ENCODE results near the gene STK4.
"Not testable (repeated sequence)": the region's sequence is repeated elsewhere in the genome, so short reads cannot be mapped to it uniquely, and the experiment has no call there.

STK4 gene

DNA sequence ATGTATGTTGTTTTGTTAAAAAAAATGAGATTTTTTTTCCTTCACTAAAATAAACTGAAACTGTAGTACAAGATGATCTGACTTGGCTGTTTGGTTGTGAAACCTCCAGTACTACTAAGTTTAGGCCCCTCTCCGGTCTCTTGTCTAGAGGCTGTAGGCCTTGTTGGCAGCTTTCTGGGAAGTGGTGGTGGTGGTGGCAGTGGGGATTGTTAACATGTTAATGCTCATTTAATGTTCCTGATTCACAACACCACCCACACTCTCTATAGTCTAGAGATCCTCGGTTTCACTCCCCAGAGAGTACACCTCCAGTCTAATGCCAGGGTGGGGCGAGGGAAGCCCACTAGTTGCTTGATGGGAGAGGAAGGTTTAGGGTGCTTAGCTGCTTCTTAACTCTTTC lies 24.1 kb downstream of the STK4 start:
- no peak for DNase-seq

DNA sequence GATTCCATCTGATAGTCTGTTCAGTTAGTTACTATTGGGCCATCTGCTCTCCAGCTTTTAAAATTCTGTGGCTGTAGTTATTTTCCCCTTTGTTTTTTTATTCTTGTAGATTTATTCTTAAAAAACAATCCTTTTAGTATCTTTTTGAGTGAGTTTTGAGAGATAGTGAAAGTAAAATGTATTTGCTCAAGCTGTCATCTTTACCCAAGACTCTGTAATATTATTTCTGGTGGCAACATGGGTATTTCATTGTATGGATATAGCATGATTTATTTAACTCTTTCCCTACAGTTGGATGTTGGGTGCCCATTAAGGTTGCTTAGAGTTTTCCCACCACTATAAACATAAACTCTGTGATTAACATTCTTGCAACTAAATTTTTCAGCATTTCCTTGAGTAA lies 24.6 kb downstream of the STK4 start:
- no peak for DNase-seq

DNA sequence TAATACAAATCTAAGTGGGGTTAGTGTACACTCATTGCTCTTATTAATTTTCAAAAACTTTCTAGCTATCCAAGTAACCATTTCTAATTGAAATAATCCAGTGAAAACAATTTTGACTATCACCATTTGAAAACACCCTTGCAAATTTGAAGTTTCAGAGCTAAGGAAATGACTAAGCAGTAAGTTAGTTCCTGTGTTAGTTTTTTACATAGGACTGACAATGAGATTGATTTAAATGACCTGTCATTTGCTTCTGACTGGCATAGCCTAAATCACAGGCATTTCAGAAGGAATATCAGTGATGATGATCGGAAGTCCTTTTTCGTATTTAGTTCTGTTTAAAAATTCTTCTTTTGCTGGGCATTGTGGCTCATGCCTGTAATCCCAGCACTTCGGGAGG lies 27.0 kb downstream of the STK4 start:
- no peak for DNase-seq

DNA sequence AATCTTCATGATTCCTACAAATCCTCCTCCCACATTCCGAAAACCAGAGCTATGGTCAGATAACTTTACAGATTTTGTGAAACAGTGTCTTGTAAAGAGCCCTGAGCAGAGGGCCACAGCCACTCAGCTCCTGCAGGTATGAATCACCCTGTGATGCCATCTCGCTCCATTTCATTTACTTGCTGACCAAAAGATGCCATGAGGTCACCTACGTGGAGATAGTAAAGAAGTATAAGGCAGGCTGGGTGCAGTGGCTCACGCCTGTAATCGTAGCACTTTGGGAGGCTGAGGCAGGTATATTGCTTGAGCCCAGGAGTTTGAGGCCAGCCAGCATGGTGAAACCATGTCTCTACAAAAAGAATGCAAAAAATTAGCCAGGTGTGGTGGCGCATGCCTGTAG lies 30.9 kb downstream of the STK4 start:
- DNase-seq: no peak

DNA sequence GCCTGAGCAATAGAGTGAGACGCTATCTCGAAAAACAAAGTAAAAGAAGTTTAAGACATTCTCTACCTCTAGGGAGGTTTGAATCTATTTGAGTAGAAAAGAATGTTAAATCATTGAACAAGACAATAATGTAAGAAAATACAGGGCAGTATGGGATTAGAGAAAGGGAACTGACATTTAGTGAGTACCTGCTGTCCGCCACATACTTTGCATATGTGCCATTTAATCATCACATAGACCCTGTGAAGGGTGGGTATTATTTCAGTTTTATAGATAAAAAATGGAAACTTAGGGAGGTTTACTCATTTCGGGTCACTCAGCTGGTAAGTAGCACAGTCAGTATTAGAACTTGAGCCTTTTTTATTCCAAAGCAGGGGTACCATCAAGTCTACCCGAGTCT lies 31.4 kb downstream of the STK4 start:
- no peak for DNase-seq

DNA sequence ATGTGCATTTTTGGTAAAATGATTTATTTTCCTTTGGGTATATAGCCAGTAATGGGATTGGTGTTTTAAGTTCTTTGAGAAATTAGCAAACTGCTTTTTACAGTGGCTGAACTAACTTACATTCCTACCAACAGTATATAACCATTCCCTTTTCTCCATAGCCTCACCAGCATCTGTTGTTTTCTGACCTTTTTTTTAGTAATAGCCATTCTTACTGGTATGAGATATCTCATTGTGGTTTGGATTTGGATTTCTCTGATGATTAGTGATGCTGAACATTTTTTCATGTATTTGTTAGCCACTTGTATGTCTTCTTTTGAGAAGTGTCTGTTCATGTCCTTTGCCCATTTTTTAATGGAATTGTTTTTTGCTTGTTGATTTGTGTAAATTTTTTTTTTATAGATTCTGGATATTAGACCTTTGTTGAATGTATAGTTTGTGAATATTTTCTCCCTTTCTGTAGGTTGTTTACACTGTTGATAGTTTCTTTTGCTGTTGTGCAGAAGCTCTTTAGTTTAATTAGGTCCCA lies 42.3 kb downstream of the STK4 start:
- DNase-seq: no peak

DNA sequence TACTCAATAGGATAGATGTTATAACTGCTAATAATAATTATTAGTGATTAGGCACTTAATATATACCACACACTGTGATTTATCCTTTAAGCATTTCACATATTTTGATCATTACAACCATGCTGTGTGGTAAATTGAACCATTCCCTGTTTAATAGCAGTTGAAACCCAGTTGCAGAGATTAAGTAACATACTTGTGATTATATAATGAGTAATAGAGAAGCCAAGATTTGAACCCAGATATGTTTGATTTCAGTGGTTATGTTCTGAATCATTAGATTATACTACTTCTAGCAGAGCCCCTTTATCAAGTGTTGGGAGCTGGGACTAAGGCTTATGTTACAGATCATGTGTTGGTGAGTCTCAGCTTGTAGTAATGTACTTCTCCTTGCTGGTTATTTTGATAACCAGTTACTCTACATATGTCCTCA lies 44.1 kb downstream of the STK4 start:
- no peak for DNase-seq

DNA sequence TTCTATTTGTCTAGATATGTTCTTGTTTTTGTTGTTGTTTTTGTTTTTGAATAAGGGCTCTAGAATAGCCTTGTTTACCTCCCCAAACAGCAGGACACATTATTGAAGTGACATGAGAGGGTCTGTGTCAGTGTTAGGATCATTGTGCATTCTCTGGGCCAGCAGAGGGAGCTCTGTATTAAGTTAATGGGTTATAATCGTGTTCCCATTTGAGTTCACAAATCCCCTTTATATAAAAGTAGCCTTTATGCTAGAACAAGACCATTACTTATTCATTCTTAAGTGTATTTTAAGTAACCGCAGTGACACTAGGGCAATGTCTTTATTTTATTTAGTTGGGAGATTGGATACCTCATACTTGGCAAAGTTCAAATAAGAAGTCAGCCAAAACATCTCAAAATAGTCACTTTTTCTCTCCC lies 44.8 kb downstream of the STK4 start:
- peak; percentile 65 for DNase-seq

DNA sequence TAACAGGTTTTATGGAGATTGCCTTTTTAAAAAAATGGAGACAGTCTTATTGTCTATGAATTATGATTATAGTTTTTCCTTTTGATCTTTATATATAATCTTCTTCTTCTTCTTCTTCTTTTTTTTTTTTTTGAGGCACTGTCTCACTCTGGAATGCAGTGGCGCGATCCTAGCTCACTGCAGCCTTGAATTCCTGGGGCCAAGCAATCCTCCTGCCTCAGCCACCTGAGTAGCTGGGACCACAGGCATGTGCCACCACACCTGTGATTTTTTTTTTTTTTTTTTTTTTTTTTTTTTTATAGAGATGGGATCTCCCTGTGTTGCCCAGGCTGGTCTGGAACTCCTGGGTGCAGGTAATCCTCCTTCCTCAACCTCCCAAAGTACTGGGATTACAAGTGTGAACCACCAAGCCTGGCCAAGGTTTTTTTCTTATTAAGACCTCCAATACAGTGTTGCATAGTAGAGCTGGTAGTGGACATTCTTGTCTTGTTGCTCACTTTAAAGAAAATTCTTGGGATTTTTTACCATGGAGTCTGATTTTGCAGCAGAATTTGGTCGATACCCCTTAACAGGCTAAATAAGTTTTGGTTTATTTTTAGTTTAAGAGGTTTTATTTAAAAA lies 46.5 kb downstream of the STK4 start:
- no peak for DNase-seq

DNA sequence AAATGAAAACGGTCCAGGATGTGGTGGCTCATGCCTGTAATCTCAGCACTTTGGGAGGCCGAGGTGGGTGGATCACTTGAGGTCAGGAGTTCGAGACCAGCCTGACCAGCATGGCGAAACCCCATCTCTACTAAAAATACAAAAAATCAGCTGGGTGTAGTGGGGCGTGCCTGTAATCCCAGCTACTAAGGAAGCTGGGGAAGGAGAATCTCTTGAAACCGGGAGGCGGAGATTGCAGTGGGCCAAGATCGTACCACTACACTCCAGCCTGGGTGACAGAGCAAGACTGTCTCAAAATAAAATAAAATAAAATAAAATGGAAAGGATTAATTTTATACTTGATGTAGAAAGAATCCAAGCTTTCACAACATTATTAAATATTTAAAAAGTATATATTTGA lies 47.8 kb downstream of the STK4 start:
- not testable (repeated sequence) for DNase-seq

DNA sequence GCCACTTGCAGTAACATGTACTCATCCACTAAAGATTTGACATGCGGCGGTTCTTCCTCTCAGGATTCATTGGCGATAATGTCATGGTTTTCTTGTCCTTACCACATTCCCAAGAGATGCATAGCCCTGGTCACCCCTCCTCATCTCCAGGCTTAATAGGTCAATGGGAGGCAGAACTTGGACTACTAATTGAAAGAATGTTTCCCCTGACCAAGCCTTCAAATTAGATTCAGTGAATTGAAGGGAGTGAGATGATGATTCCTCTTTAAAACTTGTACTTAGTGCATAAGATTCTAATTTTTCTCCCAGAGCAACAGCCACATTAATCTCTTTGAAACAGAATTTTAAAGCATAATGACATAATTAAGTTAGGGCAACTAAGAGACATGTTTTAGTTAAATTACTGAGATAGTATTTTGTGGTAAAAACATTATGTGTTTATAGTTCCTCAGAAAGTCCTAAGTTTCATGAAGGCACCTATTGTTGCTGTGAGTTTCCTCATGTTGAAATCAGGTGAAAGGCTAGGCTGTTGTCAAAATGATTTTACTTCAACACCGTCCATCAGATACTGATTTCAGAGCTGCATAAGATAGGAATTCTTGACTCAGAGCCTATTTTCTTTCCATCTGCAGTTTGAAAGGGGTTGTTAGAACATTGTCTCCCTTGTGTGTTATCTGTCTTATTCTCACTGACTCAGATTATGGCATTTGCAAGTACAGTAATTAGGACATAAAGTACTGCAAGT lies 48.5 kb downstream of the STK4 start:
- DNase-seq: no peak

DNA sequence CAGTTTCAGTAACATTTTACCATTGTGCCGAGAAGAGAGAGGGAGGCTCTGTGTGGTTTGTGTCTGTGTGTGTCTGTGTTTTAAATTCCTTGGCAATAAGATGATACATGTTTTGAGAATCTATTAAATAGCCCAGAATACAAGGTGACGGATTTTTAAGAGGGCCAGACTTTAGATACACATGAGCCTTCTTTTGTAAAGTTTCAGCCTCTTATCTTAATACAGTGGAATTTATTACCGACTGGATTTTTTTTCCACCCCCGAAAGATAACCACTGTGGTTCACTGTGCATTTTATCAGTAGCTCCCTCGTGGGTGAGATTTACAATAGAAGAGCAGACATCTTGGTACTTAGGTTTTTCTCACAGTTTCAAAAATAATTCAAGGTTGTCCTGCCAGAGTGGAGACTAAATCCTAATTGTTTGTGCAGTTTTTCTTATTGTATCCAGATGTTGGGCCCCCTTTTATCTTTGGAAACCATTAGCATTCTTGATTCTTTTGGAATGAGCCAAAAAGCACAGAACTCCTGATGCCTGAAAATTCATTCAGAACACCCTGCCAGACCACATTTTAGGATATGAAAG lies 49.9 kb downstream of the STK4 start:
- no peak for DNase-seq

DNA sequence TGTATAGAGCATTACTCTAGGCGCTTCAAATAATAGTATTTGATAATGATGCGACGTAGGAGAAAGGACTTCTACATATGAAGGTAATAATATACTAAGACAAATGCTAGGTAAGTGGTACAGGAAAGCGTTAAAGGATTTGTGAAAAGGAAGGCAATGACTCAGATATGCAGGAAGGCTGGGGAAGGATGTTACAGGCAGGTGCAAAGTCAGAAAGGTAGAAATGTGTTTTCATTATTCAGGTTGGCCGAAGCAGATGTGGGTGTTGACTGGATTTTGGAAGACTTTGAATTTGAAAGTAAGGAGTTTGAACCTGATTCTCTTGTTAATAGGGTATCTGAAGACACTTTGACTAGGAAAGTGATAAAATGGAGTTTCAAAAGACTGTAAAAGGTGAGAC lies 51.0 kb downstream of the STK4 start:
- no peak for DNase-seq

DNA sequence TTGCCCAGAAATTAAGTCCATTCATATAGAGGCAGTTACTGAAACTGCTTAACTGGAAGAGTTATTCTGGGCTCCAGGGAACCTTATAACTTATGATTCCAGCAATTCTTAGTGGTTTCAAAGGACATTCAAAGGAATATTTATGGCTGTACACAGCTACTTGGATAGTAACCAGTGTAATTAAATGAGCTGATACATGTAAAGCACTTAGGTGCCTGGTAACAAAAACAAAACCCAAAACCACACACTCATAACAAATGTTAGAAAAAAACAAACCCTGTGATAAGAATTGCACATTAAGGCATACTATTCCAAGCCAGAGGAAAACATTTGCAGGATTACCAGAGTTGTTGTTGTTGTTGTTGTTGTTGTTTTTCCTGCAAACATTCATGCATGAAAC lies 51.5 kb downstream of the STK4 start:
- DNase-seq: no peak

DNA sequence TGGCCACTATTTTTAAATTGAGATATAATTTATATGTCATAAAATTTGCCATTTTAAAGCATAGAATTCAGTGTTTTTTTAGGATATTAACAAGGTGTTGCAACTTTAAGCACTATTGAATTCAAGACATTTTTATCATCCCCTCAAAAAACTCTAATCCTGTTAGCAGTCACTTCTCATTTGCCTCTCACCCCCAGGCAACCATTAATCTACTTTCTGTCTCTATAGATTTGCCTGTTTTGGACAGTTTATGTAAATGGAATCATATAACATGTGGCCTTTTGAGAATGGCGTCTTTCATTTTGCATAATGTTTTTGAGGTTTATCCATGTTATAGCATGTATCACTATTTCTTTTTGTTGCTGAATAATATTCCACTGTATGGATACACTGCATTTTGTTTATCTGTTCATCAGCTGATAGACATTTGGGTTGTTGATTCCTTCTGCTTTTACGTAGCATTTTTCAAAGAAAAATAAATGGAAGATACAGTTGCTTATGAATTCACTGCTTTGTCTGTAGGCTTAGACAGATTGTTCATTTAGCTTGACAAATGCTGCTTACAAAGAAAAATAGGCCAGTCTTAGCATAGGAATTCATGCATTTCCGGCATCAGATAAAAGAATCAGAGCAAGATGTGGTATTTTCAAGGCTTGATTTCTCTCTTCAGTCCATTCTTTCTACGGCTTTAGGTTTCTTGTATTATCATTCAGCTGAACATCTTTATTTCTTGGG lies 52.9 kb downstream of the STK4 start:
- DNase-seq: no peak

DNA sequence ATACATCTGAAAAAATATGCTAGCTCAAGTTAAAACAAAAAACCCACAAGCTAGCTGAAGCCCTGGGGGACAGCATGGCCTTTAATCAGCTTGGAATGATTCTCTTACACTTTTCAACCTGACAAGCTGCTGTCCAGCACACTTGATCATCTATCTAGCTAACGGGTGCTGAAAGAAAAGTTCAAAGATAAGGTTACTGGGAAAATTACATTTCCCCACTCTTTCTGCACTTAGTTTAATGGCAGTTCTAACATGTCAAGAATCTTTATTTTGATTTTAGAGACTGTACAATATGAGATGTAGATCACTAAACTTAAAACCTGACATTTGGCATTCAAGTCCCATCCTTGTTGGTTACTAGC lies 53.4 kb downstream of the STK4 start:
- DNase-seq: no peak

DNA sequence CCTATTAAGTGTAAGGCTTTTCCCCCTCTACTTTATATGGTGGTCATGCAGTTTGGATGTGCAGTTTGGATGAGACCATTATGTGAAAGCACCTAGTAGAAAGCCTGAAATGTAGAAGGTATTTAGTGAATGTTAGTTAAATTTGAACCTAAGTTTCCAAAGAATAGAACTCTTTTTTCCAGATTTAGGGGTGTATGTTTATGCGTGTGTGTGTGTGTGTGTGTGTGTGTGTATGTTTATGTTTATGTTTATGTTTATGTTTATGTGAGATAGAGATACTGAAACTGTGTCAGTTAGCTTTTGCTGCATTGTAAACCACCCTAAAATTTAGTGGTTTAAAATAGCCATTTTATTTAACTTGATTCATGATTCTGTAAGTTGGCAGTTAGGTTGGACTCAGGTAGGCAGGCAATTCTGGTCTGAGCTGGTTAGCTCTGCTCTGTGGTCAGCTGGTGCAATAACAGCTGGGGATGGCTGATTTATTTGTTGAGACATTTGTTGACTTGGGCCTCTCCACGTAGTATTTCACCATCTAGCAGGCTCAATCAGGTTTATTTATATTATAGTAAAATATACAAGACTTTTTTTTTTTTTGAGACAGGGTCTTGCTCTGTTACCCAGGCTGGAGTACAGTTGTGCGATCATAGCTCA lies 54.0 kb downstream of the STK4 start:
- DNase-seq: no peak

DNA sequence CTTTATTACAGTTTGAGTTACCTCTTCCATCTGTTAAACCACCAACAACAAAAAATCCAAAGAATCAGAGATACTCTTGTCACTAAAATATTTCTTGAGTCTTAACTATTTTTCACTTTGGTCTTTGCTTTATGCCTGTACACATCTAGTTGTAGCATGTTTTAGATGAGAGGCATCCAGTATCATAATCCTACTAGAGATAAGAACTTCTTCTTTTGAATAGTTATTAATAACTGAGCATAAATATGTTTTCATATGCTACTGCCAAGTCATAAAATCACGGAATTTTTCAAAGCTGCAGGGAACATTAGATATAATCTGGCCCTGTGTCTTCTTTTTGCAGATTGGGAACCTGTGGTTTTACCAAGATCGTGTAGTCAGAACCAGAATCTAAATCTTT lies 55.3 kb downstream of the STK4 start:
- DNase-seq: no peak

DNA sequence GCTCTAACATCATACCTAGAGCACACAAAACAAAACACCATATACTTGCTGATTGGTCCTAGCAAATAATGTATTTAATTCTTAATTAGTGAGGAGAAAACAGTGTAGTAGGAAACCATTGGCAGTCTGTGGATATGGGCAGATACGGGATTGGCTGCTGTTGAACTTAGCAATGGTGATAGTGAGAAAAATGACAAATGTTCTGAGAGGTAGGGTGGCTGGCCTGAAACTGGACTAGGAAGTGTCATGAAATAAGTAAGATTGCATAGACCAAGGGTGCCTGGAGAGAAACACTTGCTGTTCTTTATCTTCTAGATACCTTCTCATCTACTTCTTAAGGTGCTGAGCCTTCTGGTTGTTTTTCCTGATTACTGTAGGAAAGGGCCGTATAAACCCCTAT lies 56.8 kb downstream of the STK4 start:
- DNase-seq: not testable (repeated sequence)

DNA sequence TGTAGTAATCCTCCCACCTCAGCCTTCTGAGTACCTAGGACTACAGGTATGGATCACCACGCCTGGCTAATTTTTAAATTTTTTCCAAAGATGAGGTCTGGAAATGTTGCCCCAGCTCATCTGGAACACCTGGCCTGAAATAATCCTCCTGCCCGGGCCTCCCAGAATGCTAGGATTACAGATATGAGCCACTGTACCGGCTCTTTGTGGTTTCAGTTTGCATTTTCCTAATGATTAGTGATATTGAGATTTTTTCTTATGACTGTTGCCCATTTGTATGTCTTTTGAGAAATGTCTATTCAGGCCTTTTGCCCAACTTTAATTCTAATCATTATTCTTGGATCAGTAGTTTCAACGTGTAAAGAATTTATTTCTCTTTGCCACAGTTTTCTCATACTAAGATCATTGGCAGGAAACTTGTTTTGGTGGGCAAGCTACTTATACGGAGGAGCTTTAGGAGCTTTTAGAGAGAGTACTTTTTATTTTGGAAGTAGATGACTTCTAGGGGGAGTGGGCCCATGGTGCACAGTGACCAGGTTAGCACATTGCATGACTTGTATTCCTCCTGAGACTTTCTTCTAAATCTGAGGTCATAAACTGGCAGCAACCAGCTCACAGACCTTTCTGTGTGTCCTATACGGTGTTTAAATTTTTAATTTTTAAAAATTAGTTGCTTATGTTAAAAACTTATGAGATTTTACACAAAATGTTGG lies 62.3 kb downstream of the STK4 start:
- DNase-seq: no peak

DNA sequence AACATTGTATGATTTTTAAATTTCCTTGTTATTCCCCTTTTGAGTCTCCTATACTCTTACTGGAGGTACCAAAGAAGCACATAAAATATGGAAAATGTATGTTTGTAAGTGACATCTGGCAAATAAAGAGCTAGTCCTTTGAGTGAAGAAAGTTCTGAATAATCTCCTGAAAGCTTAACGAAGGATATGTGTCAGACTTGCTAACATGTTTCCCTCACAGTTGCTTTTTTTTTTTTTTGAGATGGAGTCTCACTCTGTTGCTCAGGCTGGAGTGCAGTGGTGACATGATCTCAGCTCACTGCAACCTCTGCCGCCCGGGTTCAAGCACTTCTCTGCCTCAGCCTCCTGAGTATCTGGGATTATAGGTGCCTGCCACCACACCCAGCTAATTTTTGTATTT lies 63.6 kb downstream of the STK4 start:
- no peak for DNase-seq

DNA sequence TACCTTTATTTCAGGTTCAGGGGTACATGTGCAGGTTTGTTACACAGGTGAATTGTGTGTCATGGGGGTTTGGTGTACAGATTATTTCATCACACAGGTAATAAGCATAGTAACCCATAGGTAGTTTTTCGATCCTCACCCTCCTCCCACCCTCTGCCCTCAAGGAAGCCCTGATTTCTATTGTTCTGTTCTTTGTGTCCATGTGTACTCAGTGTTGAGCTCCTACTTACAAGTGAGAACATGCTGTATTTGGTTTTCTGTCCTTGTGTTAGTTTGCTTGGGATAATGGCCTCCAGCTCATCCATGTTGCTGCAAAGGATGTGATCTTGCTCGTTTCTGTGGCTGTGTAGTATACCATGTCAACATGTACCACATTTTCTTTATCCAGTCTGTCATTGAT lies 66.0 kb downstream of the STK4 start:
- no peak for DNase-seq

DNA sequence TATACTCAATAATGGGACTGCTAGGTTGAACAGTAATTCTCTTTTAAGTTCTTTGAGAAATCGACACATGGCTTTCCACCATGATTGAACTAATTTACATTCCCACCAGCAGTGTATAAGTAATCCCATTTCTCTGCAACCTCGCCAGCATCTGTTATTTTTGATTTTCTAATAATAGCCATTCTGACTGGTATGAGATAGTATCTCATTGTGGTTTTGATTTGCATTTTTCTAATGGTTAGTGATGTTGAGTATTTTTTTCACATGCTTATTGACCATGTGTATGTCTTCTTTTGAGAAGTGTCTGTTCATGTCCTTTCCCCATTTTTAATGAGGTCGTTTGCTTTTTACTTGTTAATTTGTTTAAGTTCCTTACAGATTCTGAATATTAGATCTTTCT lies 66.5 kb downstream of the STK4 start:
- no peak for DNase-seq
